ENCODE data around the gene ADCY2.

ADCY2 gene

DNA sequence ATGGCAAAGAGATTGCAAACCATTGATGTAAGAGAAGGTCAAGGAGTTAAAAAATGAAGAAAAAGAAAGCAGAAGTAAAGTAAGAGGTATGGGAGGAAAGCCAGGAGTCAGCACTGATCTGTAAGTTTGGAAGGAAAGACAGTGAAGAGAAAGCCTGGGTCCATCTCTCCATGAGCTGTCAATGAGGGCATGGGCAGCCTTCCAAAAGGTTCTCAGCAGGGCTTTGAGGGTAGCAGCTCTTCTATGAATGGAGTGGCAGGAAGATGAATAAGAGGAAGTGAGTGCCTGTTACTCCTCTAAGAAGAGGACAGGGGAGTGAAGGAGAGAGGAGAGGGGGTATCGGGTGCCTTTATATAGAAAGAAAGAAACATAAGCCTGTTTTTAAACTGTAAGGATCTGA is 97.1 kb downstream of the ADCY2 start:
- no peak for DNase-seq
- Mint-ChIP-seq H3K9me3 (peaks cover 10% of the 10 kb centered on the region), H3K4me1 (no peaks in the 10 kb centered on the region), H3K27ac (no peak overlapping the region), H3K4me3 (no peak overlapping the region), H3K27me3 (no peaks in the 10 kb centered on the region), H3K36me3 (ENCODE audit: low read depth) (no peaks in the 10 kb centered on the region)
- ATAC-seq: no peak

GRCh38 chr5:7493622-7494021 is 97.7 kb downstream of the ADCY2 start:
- Mint-ChIP-seq H3K27ac (no peak overlapping the region), H3K4me1 (no peaks in the 10 kb centered on the region), H3K9me3 (peaks cover 6% of the 10 kb centered on the region), H3K27me3 (no peaks in the 10 kb centered on the region), H3K36me3 (ENCODE audit: low read depth) (no peaks in the 10 kb centered on the region), H3K4me3 (no peak overlapping the region)
- ATAC-seq (no peak), DNase-seq (no peak)

DNA sequence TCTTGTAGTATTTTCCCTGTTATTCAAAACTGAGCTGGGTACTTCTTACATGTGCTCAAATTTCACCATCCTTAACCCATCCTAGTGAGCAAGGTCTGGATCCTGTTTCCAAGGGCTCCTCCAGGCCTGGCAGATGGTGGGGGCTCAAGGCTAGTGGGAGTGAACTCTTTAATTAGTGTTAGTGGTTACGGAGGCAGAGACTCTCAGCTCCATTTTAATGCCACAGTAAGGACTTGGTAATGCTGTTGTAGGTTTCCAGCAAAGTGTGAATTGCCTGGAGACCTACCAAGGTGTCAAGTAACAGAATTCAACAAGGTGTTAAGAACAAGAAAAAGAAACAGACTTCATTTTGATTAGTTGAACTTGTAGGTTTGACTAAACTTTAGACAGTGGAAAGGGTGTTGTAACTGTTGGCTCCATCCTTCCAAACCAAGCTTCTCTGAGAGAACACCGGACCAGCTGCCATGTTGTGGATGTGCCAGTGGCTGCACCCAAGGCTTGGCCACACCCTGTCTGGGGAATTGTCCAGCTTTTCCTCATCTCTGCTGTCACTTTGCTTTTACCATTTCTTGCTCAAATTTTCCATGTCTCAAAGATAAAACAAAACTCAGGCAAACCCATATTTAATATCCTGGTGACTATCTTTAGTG is 98.7 kb downstream of the ADCY2 start:
- DNase-seq (no peak), ATAC-seq (no peak)
- no peaks in the 10 kb centered on the region for H3K9me3 Mint-ChIP-seq
- no peaks in the 10 kb centered on the region for H3K4me1 Mint-ChIP-seq
- H3K4me3 Mint-ChIP-seq: no peak overlapping the region
- no peaks in the 10 kb centered on the region for H3K36me3 Mint-ChIP-seq (ENCODE audit: low read depth)
- H3K27me3 Mint-ChIP-seq: no peaks in the 10 kb centered on the region
- no peak overlapping the region for H3K27ac Mint-ChIP-seq

DNA sequence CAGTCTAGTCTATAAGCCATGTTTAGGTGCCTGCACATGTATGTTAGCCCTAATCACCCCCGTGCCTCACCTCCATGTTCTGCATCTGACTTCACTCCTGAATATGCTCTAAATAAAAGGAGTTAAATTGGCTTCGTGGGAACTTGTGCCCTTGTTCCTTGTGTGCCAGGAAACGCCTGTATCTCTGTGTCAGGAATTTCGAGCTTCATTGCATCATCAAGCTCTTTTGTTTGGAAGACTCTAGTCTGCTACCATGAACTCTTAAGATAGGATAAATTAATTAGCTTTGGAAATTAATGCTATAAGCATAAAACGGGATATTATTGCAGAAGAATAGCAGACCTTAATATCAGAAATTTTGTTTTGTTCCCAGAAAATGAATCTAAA is 99.2 kb downstream of the ADCY2 start:
- Mint-ChIP-seq H3K4me1 (no peaks in the 10 kb centered on the region), H3K9me3 (no peaks in the 10 kb centered on the region), H3K27me3 (no peaks in the 10 kb centered on the region), H3K27ac (no peak overlapping the region), H3K4me3 (no peak overlapping the region), H3K36me3 (ENCODE audit: low read depth) (no peaks in the 10 kb centered on the region)
- DNase-seq: no peak
- ATAC-seq: no peak

- peaks cover 4% of the 10 kb centered on the region for H3K9me3 Mint-ChIP-seq
- DNase-seq (no peak), ATAC-seq (no peak)
- H3K27me3 Mint-ChIP-seq: no peaks in the 10 kb centered on the region
- H3K36me3 Mint-ChIP-seq (ENCODE audit: low read depth): no peaks in the 10 kb centered on the region
- H3K27ac Mint-ChIP-seq: no peak overlapping the region
- no peak overlapping the region for H3K4me3 Mint-ChIP-seq
- no peaks in the 10 kb centered on the region for H3K4me1 Mint-ChIP-seq
Observed at GRCh38 chr5:7500256-7500655, 104.3 kb downstream of the ADCY2 start.

DNA sequence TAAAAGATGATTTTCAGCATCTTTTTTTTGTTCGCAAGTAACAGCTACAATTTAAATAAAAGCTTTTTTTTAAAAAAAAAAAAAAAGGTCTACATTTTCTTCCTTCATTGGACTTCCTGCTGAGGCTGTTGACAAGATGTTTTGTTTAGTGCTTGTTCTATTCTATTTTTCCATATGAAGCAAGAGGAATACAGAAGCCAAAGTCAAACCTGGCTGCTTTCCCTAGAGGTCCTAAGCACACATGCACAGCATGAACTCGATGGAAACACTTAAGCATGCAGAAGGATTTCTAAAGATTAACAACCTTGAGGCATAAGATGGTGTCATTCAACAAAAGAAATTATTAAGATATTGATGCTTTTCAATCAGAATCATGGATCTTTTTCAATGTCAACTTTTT is 105.1 kb downstream of the ADCY2 start:
- no peak for DNase-seq
- Mint-ChIP-seq H3K27ac (no peak overlapping the region), H3K36me3 (ENCODE audit: low read depth) (no peaks in the 10 kb centered on the region), H3K9me3 (peaks cover 4% of the 10 kb centered on the region), H3K4me1 (no peaks in the 10 kb centered on the region), H3K4me3 (no peak overlapping the region), H3K27me3 (no peaks in the 10 kb centered on the region)
- no peak for ATAC-seq

DNA sequence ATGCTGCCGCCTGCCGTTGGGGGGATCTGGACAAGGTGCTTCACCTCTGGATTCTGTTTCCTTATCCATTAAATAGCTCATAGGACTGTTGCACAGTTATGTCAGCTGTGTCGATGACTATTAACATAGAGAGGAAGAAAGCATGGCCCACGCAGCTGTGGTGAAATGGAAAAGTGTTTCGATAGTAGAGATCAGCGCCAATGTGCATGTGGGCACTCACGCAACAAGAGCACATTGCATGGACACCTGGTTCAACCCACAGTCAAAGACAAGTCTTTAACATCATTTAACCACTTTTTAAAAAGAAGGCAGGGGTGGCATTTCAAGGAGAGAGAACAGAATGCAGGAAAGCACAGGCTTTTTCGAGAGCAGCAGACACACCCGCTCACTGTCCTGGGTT is 107.6 kb downstream of the ADCY2 start:
- no peaks in the 10 kb centered on the region for H3K36me3 Mint-ChIP-seq (ENCODE audit: low read depth)
- no peak for ATAC-seq
- no peak for DNase-seq
- H3K9me3 Mint-ChIP-seq: peaks cover 4% of the 10 kb centered on the region
- H3K4me1 Mint-ChIP-seq: no peaks in the 10 kb centered on the region
- no peak overlapping the region for H3K27ac Mint-ChIP-seq
- no peak overlapping the region for H3K4me3 Mint-ChIP-seq
- no peaks in the 10 kb centered on the region for H3K27me3 Mint-ChIP-seq

DNA sequence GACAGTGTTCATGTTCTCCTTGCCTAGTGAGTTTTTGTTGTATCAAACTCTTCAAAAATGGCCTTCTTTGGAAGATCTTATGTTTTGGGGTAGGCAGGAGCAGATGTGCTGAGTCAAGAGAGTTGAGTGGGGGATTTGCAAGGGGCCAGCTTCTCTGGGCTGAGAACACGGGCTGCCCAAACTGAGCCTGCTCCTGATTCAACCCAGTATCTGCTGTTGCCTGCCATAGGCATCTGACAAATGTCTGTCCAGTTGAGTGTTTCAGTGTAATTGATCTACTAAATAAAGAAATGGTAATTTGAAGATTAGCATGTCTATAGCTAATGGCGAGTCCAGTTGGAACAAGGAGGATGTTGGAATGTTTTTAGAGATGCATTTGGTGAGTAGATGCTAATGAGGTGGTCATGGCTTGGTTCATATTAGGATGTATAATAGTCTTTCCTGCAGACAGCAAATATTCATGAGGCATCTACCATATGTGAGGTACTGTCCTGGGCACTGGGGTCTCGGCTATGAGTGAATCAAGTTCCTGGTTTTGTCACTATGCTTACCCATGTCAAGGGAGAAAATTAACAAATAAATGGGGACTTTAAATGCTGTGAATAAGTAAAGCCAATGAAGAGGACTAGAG is 119.5 kb downstream of the ADCY2 start:
- no peak for ATAC-seq
- Mint-ChIP-seq H3K36me3 (ENCODE audit: low read depth) (no peaks in the 10 kb centered on the region), H3K27ac (no peak overlapping the region), H3K4me3 (no peak overlapping the region), H3K9me3 (no peaks in the 10 kb centered on the region), H3K27me3 (no peaks in the 10 kb centered on the region), H3K4me1 (no peaks in the 10 kb centered on the region)
- no peak for DNase-seq

DNA sequence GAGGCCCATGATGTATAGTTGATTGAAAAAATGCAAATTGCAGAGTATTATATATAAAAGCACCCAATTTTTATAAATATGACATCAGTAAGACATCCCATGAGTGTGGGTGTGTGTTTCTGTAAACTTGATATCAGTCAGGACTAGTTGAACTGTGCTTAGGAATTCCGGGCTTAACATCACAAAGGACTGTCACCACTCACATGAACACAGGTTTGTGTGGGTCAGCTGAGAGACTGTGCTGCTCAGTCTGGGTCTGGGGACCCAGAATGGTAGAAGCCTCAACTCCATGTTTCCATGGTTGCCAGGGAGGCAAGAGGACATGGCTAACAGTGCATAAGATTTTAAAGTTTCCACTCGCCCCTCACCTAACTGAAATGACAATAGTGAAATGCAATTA is 120.3 kb downstream of the ADCY2 start:
- ATAC-seq (no peak), DNase-seq (no peak)
- no peaks in the 10 kb centered on the region for H3K9me3 Mint-ChIP-seq
- no peak overlapping the region for H3K4me3 Mint-ChIP-seq
- H3K36me3 Mint-ChIP-seq (ENCODE audit: low read depth): no peaks in the 10 kb centered on the region
- no peak overlapping the region for H3K27ac Mint-ChIP-seq
- H3K4me1 Mint-ChIP-seq: no peaks in the 10 kb centered on the region
- H3K27me3 Mint-ChIP-seq: no peaks in the 10 kb centered on the region

DNA sequence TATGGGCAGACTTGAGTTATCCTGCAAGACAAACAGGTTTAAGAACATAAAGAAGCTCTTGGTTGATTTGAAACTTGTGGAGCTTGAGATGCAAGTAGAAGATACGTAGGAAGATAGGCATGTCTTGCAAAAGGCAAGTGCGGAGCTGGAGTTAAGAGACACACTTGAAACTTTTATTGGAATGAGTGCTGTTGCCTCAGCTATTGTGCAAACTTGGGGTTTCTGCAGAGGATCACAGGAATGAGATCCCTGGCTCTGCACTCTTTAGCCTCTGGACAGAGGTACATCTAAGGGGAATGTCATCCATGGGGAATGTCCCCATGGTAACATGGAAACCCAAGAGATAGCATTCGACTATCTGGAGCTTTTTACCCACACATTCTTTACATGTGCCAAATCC is 121.1 kb downstream of the ADCY2 start:
- ATAC-seq: no peak

GRCh38 chr5:7518947-7519560 is 123.1 kb downstream of the ADCY2 start:
- Mint-ChIP-seq H3K4me3 (no peak overlapping the region), H3K36me3 (ENCODE audit: low read depth) (no peaks in the 10 kb centered on the region), H3K27ac (no peak overlapping the region), H3K9me3 (no peaks in the 10 kb centered on the region), H3K4me1 (no peaks in the 10 kb centered on the region), H3K27me3 (no peaks in the 10 kb centered on the region)
- ATAC-seq (no peak), DNase-seq (no peak)

More for the DNA sequence above, 121.1 kb downstream of the ADCY2 start:
- Mint-ChIP-seq H3K9me3 (no peaks in the 10 kb centered on the region), H3K27ac (no peak overlapping the region), H3K27me3 (no peaks in the 10 kb centered on the region), H3K4me1 (no peaks in the 10 kb centered on the region), H3K36me3 (ENCODE audit: low read depth) (no peaks in the 10 kb centered on the region), H3K4me3 (no peak overlapping the region)
- no peak for DNase-seq

GRCh38 chr5:7519564-7519963 is 123.6 kb downstream of the ADCY2 start:
- Mint-ChIP-seq H3K27me3 (no peaks in the 10 kb centered on the region), H3K9me3 (no peaks in the 10 kb centered on the region), H3K4me1 (no peaks in the 10 kb centered on the region), H3K4me3 (no peak overlapping the region), H3K27ac (no peak overlapping the region), H3K36me3 (ENCODE audit: low read depth) (no peaks in the 10 kb centered on the region)
- no peak for DNase-seq
- ATAC-seq: no peak

- no peaks in the 10 kb centered on the region for H3K9me3 Mint-ChIP-seq
- no peak overlapping the region for H3K4me3 Mint-ChIP-seq
- no peak for ATAC-seq
- no peaks in the 10 kb centered on the region for H3K27me3 Mint-ChIP-seq
- no peak overlapping the region for H3K27ac Mint-ChIP-seq
- no peak for DNase-seq
- no peaks in the 10 kb centered on the region for H3K36me3 Mint-ChIP-seq (ENCODE audit: low read depth)
- no peaks in the 10 kb centered on the region for H3K4me1 Mint-ChIP-seq
Observed at GRCh38 chr5:7529880-7530279, 133.9 kb downstream of the ADCY2 start.

DNA sequence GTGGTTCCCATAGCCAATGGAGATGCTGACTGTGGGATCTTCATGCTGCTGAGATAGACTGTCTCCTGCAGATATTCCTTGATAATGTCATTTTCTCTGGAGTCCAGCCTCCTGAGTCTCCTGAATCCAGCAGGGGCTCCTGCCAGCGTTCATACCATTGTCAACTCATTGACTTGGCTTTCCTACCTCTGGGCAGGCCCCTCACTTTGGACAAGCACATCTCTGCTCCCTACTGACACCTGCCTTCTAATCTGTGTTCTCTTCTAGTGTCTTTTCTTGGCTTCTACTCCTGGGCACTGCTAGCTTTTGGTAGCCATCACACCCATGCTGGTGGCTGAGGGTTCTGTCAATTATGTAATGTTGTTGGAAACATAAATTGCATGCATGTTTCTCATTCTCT is 138.0 kb downstream of the ADCY2 start:
- Mint-ChIP-seq H3K27me3 (no peaks in the 10 kb centered on the region), H3K36me3 (ENCODE audit: low read depth) (no peaks in the 10 kb centered on the region), H3K27ac (no peak overlapping the region), H3K9me3 (no peaks in the 10 kb centered on the region), H3K4me1 (no peaks in the 10 kb centered on the region), H3K4me3 (no peak overlapping the region)
- no peak for ATAC-seq
- DNase-seq: no peak

- DNase-seq (no peak), ATAC-seq (no peak)
- no peaks in the 10 kb centered on the region for H3K27me3 Mint-ChIP-seq
- no peaks in the 10 kb centered on the region for H3K36me3 Mint-ChIP-seq (ENCODE audit: low read depth)
- no peaks in the 10 kb centered on the region for H3K9me3 Mint-ChIP-seq
- H3K4me1 Mint-ChIP-seq: no peaks in the 10 kb centered on the region
- H3K4me3 Mint-ChIP-seq: no peak overlapping the region
- H3K27ac Mint-ChIP-seq: no peak overlapping the region
Observed at GRCh38 chr5:7534505-7534904, 138.6 kb downstream of the ADCY2 start.
